OCI-LY7 (cell line): ENCODE results near the gene IGSF21.

Experiments used
- EZH2phosphoT487 ChIP-seq: fragments of 200-600 bp; sonication (generic); IDR thresholded peaks from 2 replicates; pipeline ENCODE4 v1.6.1; 2018; ENCODE audit warnings: low read depth, borderline replicate concordance, mild to moderate bottlenecking, mixed run types, antibody characterized with exemption, low read length, moderate library complexity, mixed read lengths
- TF ChIP-seq, protein P1 (sequence below): fragments of 200-600 bp; sonication (generic); conservative IDR thresholded peaks from 2 replicates; pipeline ENCODE4 v1.5.1; 2014; ENCODE audit warnings: mild to moderate bottlenecking, antibody characterized with exemption, low read length, moderate library complexity, mixed read lengths

GRCh38 chr1:18175051-18175450 is 67.5 kb downstream of the IGSF21 start:
- TF ChIP-seq, protein P1, sequence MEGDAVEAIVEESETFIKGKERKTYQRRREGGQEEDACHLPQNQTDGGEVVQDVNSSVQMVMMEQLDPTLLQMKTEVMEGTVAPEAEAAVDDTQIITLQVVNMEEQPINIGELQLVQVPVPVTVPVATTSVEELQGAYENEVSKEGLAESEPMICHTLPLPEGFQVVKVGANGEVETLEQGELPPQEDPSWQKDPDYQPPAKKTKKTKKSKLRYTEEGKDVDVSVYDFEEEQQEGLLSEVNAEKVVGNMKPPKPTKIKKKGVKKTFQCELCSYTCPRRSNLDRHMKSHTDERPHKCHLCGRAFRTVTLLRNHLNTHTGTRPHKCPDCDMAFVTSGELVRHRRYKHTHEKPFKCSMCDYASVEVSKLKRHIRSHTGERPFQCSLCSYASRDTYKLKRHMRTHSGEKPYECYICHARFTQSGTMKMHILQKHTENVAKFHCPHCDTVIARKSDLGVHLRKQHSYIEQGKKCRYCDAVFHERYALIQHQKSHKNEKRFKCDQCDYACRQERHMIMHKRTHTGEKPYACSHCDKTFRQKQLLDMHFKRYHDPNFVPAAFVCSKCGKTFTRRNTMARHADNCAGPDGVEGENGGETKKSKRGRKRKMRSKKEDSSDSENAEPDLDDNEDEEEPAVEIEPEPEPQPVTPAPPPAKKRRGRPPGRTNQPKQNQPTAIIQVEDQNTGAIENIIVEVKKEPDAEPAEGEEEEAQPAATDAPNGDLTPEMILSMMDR, result no peak
- no peak for TF ChIP-seq EZH2phosphoT487
